CD4-positive, alpha-beta T cell (primary cell): ENCODE data around the gene TCEA3. TPM values are rescaled to one million over a fixed set of nuclear protein-coding genes. Genes with fewer than 3 reads are reported as not detected.
A peak's percentile ranks its signal among the peaks of the same experiment; 100 is the strongest.

Experiments used
- ATAC-seq: fragments of 200-7000 bp; cut with Tn5 transposase; one replicate; pipeline ENCODE4 v1.10.0; 2022; ENCODE audit warnings: mild to moderate bottlenecking; ENCODE audit not compliant: poor library complexity
- CTCF ChIA-PET: fragments of 350-600 bp; sonication (Branson Sonifier 250); formaldehyde crosslinking; loops from one replicate; lab custom pipeline; 2021; ENCODE audit warnings: antibody characterized with exemption, inconsistent platforms; lab: Charles Lee
- POLR2A ChIA-PET: fragments of 350-600 bp; sonication (Branson Sonifier 250); formaldehyde crosslinking; loops from one replicate; lab custom pipeline; 2021; ENCODE audit warnings: antibody characterized with exemption, inconsistent platforms; lab: Charles Lee
- DNase-seq, 14 experiments: peaks; one replicate each; pipeline ENCODE4 v3.0.0-alpha.2; 2013 to 2020; ENCODE audit warnings: mixed read lengths in 2 of 14
- H3K27ac ChIP-seq, 2 donors: one replicate each; pipeline versions ENCODE4 v1.5.1 to v1.7.0; 2013; ENCODE audit warnings: low read length in 2 of 2, low read depth in 1 of 2, mild to moderate bottlenecking in 1 of 2
- H3K27me3 ChIP-seq, 2 experiments: 1 replicate in 1 of 2; 2 replicates in 1 of 2; pipeline versions ENCODE4 v1.6.1 to v1.7.0; 2013; ENCODE audit warnings: low read length in 2 of 2, control low read depth in 1 of 2, mild to moderate bottlenecking in 1 of 2, moderate library complexity in 1 of 2; ENCODE audit not compliant: insufficient read depth in 2 of 2, control insufficient read depth in 1 of 2
- H3K36me3 ChIP-seq: one replicate; pipeline ENCODE4 v1.6.1; 2013; ENCODE audit warnings: low read length, control low read depth; ENCODE audit not compliant: insufficient read depth
- H3K4me1 ChIP-seq: one replicate; pipeline ENCODE4 v1.6.1; 2013; ENCODE audit warnings: low read length, control low read depth; ENCODE audit not compliant: insufficient read depth
- H3K4me3 ChIP-seq: one replicate; pipeline ENCODE4 v1.5.1; 2013; ENCODE audit warnings: mild to moderate bottlenecking, low read length, moderate library complexity
- H3K9me3 ChIP-seq, 2 experiments: 1 replicate in 1 of 2; 2 replicates in 1 of 2; pipeline versions ENCODE4 v1.6.1 to v1.7.0; 2013; ENCODE audit warnings: low read length in 2 of 2, mild to moderate bottlenecking in 2 of 2, control low read depth in 1 of 2, moderate library complexity in 1 of 2; ENCODE audit not compliant: control insufficient read depth in 1 of 2, insufficient read depth in 1 of 2
- H3K27ac Mint-ChIP-seq: one replicate; pipeline ENCODE4 v1.8.0; 2020; ENCODE audit warnings: mixed read lengths
- H3K27me3 Mint-ChIP-seq: one replicate; pipeline ENCODE4 v1.8.0; 2021; ENCODE audit warnings: mixed read lengths
- H3K36me3 Mint-ChIP-seq: one replicate; pipeline ENCODE4 v1.8.0; 2021; ENCODE audit warnings: low read depth, mixed read lengths
- H3K4me1 Mint-ChIP-seq: one replicate; pipeline ENCODE4 v1.8.0; 2021; ENCODE audit warnings: low read depth, mixed read lengths
- H3K4me3 Mint-ChIP-seq: one replicate; pipeline ENCODE4 v1.8.0; 2020; ENCODE audit warnings: mild to moderate bottlenecking, mixed read lengths
- H3K9me3 Mint-ChIP-seq: one replicate; pipeline ENCODE4 v1.8.0; 2020; ENCODE audit warnings: mixed read lengths
- CTCF ChIP-seq: fragments of 200-600 bp; IDR thresholded peaks from one replicate; pipeline ENCODE4 v1.8.0; 2022; ENCODE audit warnings: antibody characterized with exemption, mild to moderate bottlenecking
- intact Hi-C, 2 experiments: fragments of 100-400 bp; cut with DNase I in 1 of 2; cut with micrococcal nuclease in 1 of 2; formaldehyde crosslinking; loops; one replicate each; pipeline versions ENCODE4 v1.15.1 to v1.9.0; 2023 to 2025; cut with DNase I, micrococcal nuclease
- total RNA-seq, 174 experiments: library from RNA in 2 of 174; stranded (reverse) in 2 of 174; gene quantifications; one replicate each; pipeline ENCODE4 v1.2.3 and lab custom pipeline; 2021 to 2026

The TCEA3 gene
- total RNA-seq, 2 experiments from 2014 or later: 33.1 to 34.6 TPM

DNA sequence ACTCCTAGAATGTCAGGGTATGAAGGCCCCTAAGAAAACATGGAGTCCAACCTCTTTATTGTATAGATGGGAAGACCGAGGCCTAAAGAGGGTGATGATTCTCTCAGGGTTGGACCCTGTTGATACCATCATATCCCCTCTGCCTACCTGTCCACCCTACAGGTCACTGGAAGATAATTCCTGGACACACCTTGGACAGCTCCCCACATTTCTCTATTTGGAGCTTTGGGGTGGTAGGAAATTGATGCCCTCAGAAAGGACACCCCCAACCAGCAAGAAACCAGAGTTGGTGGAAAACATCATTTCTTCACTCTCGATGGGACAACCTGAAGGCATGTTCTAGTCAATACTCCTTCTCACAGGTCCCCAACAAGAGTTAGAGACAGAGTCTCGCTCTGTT lies 3.0 kb upstream of the TCEA3 start:
- Histone ChIP-seq H3K4me3 (no peak overlapping the region), H3K27ac (no peak overlapping the region), H3K36me3 (no peaks in the 10 kb centered on the region), H3K4me1 (peaks cover 28% of the 10 kb centered on the region), H3K27me3 (peaks cover 0 to 7% of the 10 kb centered on the region in 2 experiments), H3K9me3 (peaks cover 0 to 4% of the 10 kb centered on the region in 2 experiments)
- ChIA-PET CTCF (interaction anchor here (0.5 kb wide), 1 partner anchor 9 kb away, joined by 3 read pairs; no protein-coding TSS in a partner anchor), POLR2A (interaction anchor here (0.9 kb wide), 1 partner anchor 83 kb away, joined by 3 read pairs; the partner anchor contains the start of gene HNRNPR)
- no peaks in the 10 kb centered on the region for H3K36me3 Mint-ChIP-seq
- H3K9me3 Mint-ChIP-seq: no peaks in the 10 kb centered on the region
- intact Hi-C loops: loop anchor here (5.0 to 10.0 kb wide), 2 partner anchors 55 to 57 kb away; partner anchors contain the start of gene ASAP3 (in 2 of the 2)
- no peak overlapping the region for H3K27ac Mint-ChIP-seq
- no peak overlapping the region for H3K4me3 Mint-ChIP-seq
- ATAC-seq: no peak
- no peaks in the 10 kb centered on the region for H3K27me3 Mint-ChIP-seq
- peaks cover 9% of the 10 kb centered on the region for H3K4me1 Mint-ChIP-seq
- TF ChIP-seq CTCF: no peak
- DNase-seq: no peak

- intact Hi-C loops: loop anchor here (5.0 to 10.0 kb wide), 2 partner anchors 55 to 58 kb away; partner anchors contain the start of gene ASAP3 (in 2 of the 2)
- no peaks in the 10 kb centered on the region for H3K27me3 Mint-ChIP-seq
- Histone ChIP-seq H3K36me3 (no peaks in the 10 kb centered on the region), H3K4me1 (peaks cover 35% of the 10 kb centered on the region), H3K27ac (no peak overlapping the region), H3K27me3 (peaks cover 0 to 7% of the 10 kb centered on the region in 2 experiments), H3K9me3 (peaks cover 0 to 4% of the 10 kb centered on the region in 2 experiments), H3K4me3 (no peak overlapping the region)
- POLR2A ChIA-PET: no interaction called here
- H3K36me3 Mint-ChIP-seq: no peaks in the 10 kb centered on the region
- no peak overlapping the region for H3K27ac Mint-ChIP-seq
- no peak for TF ChIP-seq CTCF
- no peaks in the 10 kb centered on the region for H3K9me3 Mint-ChIP-seq
- ATAC-seq: no peak
- CTCF ChIA-PET: no interaction called here
- no peak overlapping the region for H3K4me3 Mint-ChIP-seq
- no peak for DNase-seq
- peaks cover 16% of the 10 kb centered on the region for H3K4me1 Mint-ChIP-seq
Observed at GRCh38 chr1:23426828-23427227, 2.3 kb upstream of the TCEA3 start.

DNA sequence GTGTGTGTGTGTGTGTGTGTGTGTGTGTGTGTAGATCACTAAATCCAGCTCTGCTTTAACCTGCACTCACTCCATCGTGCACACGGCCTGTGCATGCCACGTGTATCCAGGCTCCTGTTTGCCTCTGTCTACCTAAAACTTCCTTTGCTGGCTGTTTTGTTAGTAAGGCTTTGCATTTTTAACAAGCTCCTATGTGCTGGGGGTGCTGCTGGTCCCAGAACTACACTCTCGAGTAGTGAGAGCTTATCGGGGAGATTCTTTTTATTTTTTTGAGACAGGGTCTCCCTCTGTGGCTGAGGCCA lies 596 bp upstream of the TCEA3 start:
- no peaks in the 10 kb centered on the region for H3K36me3 Mint-ChIP-seq
- peak overlapping the region; percentile 87 for H3K4me3 Mint-ChIP-seq
- DNase-seq: no peak
- Histone ChIP-seq H3K27ac (no peak overlapping the region), H3K36me3 (no peaks in the 10 kb centered on the region), H3K4me3 (peak overlapping the region; percentile 63), H3K9me3 (peaks cover 0 to 4% of the 10 kb centered on the region in 2 experiments), H3K27me3 (peaks cover 0 to 7% of the 10 kb centered on the region in 2 experiments), H3K4me1 (peaks cover 37% of the 10 kb centered on the region)
- peaks cover 25% of the 10 kb centered on the region for H3K4me1 Mint-ChIP-seq
- no peak for ATAC-seq
- intact Hi-C loops: loop anchor here (5.0 to 10.0 kb wide), 2 partner anchors 57 to 60 kb away; partner anchors contain the start of gene ASAP3 (in 2 of the 2)
- ChIA-PET POLR2A (interaction anchor here (1.1 to 5.4 kb wide), 4 partner anchors 27 to 81 kb away, joined by 3 to 33 read pairs (median 4); partner anchors contain the start of genes ASAP3 and HNRNPR), CTCF (interaction anchor here (0.6 to 1.0 kb wide), 2 partner anchors 21 to 50 kb away, joined by 3 read pairs; no protein-coding TSS in a partner anchor)
- H3K9me3 Mint-ChIP-seq: no peaks in the 10 kb centered on the region
- no peak for TF ChIP-seq CTCF
- H3K27me3 Mint-ChIP-seq: no peaks in the 10 kb centered on the region
- H3K27ac Mint-ChIP-seq: peak overlapping the region; percentile 78
